HEK293T (cell line): ENCODE measurements around the gene NECAB2.

ENCODE experiments used
- ARNT ChIP-seq: fragments of 450-650 bp; IDR thresholded peaks from 2 replicates; pipeline ENCODE4 v1.6.1; 2017; ENCODE audit warnings: mild to moderate bottlenecking
- CTBP1 ChIP-seq: fragments of 450-650 bp; IDR thresholded peaks from 2 replicates; pipeline ENCODE4 v1.6.1; 2016; ENCODE audit warnings: borderline replicate concordance
- FOXM1 ChIP-seq: fragments of 450-650 bp; IDR thresholded peaks from 2 replicates; pipeline ENCODE4 v1.6.1; 2017; ENCODE audit warnings: mild to moderate bottlenecking, borderline replicate concordance
- HDGF ChIP-seq: fragments of 450-650 bp; IDR thresholded peaks from 2 replicates; pipeline ENCODE4 v1.6.1; 2017; ENCODE audit warnings: antibody characterized with exemption, borderline replicate concordance
- LEF1 ChIP-seq: fragments of 450-650 bp; IDR thresholded peaks from 2 replicates; pipeline ENCODE4 v1.6.1; 2017; ENCODE audit warnings: mild to moderate bottlenecking, borderline replicate concordance
- SP1 ChIP-seq: fragments of 450-650 bp; IDR thresholded peaks from 2 replicates; pipeline ENCODE4 v1.6.1; 2017
- SUZ12 ChIP-seq: fragments of 450-650 bp; IDR thresholded peaks from 2 replicates; pipeline ENCODE4 v1.6.1; 2016; ENCODE audit warnings: mild to moderate bottlenecking
- ZNF384 ChIP-seq: fragments of 450-650 bp; IDR thresholded peaks from 2 replicates; pipeline ENCODE4 v1.6.1; 2016

DNA sequence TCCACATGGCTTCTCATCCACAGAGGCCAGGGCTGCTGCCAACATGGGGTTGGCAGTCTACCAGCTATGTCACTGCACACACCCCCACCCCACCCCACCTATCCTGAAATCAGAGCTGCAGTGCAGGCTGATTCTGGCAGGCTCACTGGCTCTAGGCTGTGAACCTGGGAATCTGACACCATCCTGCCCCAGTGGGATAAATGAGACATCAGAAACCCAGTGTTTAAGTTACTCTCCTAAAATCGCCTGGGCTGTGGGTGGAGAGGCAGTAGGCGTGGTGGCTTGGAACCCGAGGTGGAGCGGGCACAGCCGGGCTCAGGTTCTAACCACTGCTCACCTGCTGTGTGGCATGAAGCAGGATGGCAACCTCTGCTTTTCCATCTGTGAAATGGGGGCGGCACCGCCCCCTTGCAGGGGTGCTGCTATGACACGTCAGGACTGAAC, 69.0 kb downstream of the NECAB2 start:
- no peak for TF ChIP-seq LEF1
- TF ChIP-seq SP1, result no peak
- TF ChIP-seq SUZ12, result no peak
- no peak for TF ChIP-seq HDGF
- no peak for TF ChIP-seq FOXM1
- no peak for TF ChIP-seq ARNT
- no peak for TF ChIP-seq CTBP1
- no peak for TF ChIP-seq ZNF384
